Pancreas (tissue), 10 donors: Measurements from ENCODE around the gene AADACL2. TPM values are rescaled to one million over a fixed set of nuclear protein-coding genes. Genes with fewer than 3 reads are reported as not detected.

ENCODE experiments used
- ATAC-seq, 4 donors: fragments of 200-7000 bp; cut with Tn5 transposase; one replicate each; pipeline versions ENCODE4 v1.8.0 to v1.9.1; 2020; ENCODE audit warnings: mild to moderate bottlenecking in 4 of 4, moderate library complexity in 4 of 4
- DNase-seq, 6 donors: peaks; one replicate each; pipeline ENCODE4 v3.0.0-alpha.2; 2020
- FAIRE-seq: peaks from 2 replicates; lab custom pipeline; 2012; peaks lifted over from hg19 to GRCh38; lab: Jason Lieb, UNC
- H3K27ac ChIP-seq, 4 donors: fragments of 200-600 bp; sonication (generic); 1 replicate in 3 of 4; 2 replicates in 1 of 4; pipeline versions ENCODE4 v1.5.0 to v1.8.0; 2020
- H3K27me3 ChIP-seq, 4 donors: fragments of 200-600 bp; one replicate each; pipeline ENCODE4 v1.8.0; 2021
- H3K36me3 ChIP-seq, 3 donors: fragments of 200-600 bp; sonication (generic) in 1 of 3; one replicate each; pipeline versions ENCODE4 v1.5.0 to v1.8.0; 2020 to 2021
- H3K4me1 ChIP-seq, 3 donors: fragments of 200-600 bp; one replicate each; pipeline ENCODE4 v1.8.0; 2021
- H3K4me3 ChIP-seq, 4 donors: fragments of 200-600 bp; sonication (generic) in 2 of 4; one replicate each; pipeline versions ENCODE4 v1.5.0 to v1.8.0; 2020 to 2021
- H3K9me3 ChIP-seq, 4 donors: fragments of 200-600 bp; one replicate each; pipeline ENCODE4 v1.8.0; 2021
- WGBS, 2 donors: extraction: QIAGEN DNeasy Blood & Tissue Kit; methylation state at CpG; one replicate each; pipeline ENCODE4 v1.1.7; 2013; 5-methylcytosine and 5-hydroxymethylcytosine counted together
- intact Hi-C, 3 donors: fragments of 100-400 bp; cut with DNase I; formaldehyde crosslinking; loops; one replicate each; pipeline versions ENCODE4 v1.11.1 to v1.14.2; 2022
- polyA plus RNA-seq, 2 donors: library from polyadenylated mRNA; stranded (reverse); fragments of 200-250 nt; gene quantifications; one replicate each; pipeline ENCODE4 v1.2.3, GENCODE V29; 2013
- total RNA-seq, 6 donors: library from RNA; stranded (reverse); fragmentation: NEBNext Ultra II Directional in 4 of 6; extraction: Animal tissue kit (Norgen Biotek cat#: 25700) in 4 of 6; gene quantifications; one replicate each; pipeline versions ENCODE4 v1.2.1 to v1.2.4, GENCODE V29; 2021 to 2023
- TF ChIP-seq, protein P1 (sequence below), 4 donors: fragments of 200-600 bp; sonication (generic) in 3 of 4; IDR thresholded peaks; one replicate each; pipeline versions ENCODE4 v1.5.0 to v1.8.0; 2021; ENCODE audit warnings: antibody characterized with exemption in 4 of 4
- donor health status: healthy with polysubstance abuse.
- donor health status: DM: no; HTN: no; CAD: no; lungs with moderate emphysema.
- donor health status: DM: no; HTN: no; CAD: no.
- donor health status: control.
- donor health status: control.
- donor health status: Bipolar disorder and iron deficiency.
- donor health status: DM: yes; HTN: yes; CAD: no.
- donor health status: DM: no; HTN: no; CAD: no.
- donor health status: DM: no; HTN: no; CAD: no.
- donor health status: DM: yes; HTN: yes; CAD: no.

Gene AADACL2
- total and polyA plus RNA-seq, 8 donors, result not detected

DNA sequence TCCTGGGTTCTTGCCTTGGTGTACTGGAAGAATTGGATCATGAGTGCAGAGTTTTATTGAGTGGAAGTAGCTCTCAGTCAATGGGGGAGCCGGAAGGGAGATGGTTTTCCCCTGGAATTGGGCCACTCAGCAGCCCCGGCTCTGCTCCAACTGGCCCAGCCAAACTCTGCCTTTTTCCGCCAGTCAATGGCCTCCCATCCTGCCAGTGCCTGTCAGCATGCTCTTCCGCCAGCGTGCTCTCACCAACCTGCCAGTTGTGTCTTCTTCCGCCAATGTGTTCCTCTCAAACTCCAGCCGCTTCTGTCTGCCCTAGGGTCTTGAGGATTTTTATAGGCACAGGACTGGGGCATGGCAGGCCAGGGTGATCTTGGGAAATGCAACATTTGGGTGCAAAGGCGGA is 12.4 kb upstream of the AADACL2 start:
- Histone ChIP-seq H3K4me1 (no peaks in the 10 kb centered on the region), H3K36me3 (no peaks in the 10 kb centered on the region), H3K9me3 (no peaks in the 10 kb centered on the region), H3K27me3 (no peaks in the 10 kb centered on the region), H3K27ac (no peak overlapping the region), H3K4me3 (no peak overlapping the region)
- DNase-seq (no peak), ATAC-seq (no peak), FAIRE-seq (no peak)
- WGBS, 2 donors, result 93 to 97% methylated on average over 8 of the region's 8 CpGs
- intact Hi-C loops, result no loop called here
- TF ChIP-seq, protein P1, sequence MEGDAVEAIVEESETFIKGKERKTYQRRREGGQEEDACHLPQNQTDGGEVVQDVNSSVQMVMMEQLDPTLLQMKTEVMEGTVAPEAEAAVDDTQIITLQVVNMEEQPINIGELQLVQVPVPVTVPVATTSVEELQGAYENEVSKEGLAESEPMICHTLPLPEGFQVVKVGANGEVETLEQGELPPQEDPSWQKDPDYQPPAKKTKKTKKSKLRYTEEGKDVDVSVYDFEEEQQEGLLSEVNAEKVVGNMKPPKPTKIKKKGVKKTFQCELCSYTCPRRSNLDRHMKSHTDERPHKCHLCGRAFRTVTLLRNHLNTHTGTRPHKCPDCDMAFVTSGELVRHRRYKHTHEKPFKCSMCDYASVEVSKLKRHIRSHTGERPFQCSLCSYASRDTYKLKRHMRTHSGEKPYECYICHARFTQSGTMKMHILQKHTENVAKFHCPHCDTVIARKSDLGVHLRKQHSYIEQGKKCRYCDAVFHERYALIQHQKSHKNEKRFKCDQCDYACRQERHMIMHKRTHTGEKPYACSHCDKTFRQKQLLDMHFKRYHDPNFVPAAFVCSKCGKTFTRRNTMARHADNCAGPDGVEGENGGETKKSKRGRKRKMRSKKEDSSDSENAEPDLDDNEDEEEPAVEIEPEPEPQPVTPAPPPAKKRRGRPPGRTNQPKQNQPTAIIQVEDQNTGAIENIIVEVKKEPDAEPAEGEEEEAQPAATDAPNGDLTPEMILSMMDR (IDR thresholded peaks at IDR 0.05), result no peak

DNA sequence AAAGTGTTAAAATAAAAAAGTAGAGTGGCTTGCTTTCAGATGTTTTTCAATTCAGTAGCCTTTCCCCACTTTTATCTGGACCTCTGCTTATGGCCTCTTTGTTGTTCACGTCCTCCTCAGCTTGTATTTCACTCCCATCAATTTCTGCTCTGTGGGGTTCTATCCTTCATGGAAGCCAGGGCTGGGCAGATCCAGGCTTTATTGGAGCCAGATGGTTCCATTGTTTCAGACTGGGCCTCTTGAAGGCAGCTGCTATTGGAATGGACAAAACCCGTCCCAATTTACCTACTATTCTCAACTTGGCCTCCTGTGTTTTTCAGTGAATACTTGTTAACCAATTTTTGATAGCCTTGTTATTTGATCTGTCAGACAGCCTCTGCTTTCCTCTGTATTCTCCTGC is 10.9 kb upstream of the AADACL2 start:
- 78 to 87% methylated on average over 2 of the region's 2 CpGs for WGBS, 2 donors
- Histone ChIP-seq H3K27ac (no peak overlapping the region), H3K27me3 (no peaks in the 10 kb centered on the region), H3K36me3 (no peaks in the 10 kb centered on the region), H3K4me3 (no peak overlapping the region), H3K4me1 (no peaks in the 10 kb centered on the region), H3K9me3 (no peaks in the 10 kb centered on the region)
- DNase-seq (no peak), FAIRE-seq (no peak), ATAC-seq (no peak)
- intact Hi-C loops, result no loop called here
- TF ChIP-seq, protein P1 (IDR thresholded peaks at IDR 0.05), result no peak

DNA sequence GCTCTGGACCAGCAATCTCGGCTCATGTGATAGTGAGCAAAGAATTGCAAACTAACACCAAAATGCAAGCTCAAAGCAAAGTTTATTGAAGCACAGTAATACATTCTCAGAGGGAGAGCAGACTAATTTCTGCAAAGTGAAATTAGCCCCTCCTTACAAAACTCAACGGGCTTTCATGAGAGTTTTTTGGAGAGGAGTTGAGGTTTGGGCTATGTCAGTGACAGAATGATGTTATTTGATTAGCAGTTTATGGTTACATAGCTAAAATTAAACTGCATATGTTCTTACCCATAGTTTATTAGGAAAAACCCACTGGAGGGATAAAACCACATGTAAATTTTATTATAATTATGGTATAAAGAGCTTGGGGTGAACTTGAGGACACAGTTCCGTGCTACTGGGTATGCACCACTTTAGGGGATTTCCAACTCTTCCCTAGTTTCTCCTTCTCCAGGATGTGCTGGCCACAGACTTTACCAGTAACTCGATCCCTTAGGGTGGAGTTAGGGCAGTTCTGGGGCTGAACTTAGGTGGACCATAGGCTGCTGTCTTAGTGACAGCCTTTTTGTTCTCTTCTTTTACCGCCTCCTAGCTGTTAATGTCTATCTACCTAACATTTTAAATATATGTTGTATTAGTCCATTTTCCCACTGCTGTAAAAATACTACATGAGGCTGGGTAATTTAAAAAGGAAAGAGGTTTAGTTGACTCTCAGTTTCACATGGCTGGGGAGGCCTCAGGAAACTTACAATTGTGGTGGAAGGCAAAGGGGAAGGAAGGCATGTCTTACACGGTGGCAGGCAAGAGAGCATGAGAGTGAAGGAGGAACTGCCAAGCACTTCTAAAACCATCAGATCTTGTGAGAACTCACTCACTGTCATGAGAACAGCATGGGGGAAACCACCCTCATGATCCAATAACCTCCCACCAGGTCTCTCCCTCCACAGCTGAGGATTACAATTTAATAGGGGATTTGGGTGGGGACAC is 8.9 kb upstream of the AADACL2 start:
- no peaks in the 10 kb centered on the region for H3K9me3 ChIP-seq
- TF ChIP-seq, protein P1 (IDR thresholded peaks at IDR 0.05), result no peak
- ATAC-seq (no peak), DNase-seq (no peak), FAIRE-seq (no peak)
- no peaks in the 10 kb centered on the region for H3K4me1 ChIP-seq
- 82 to 89% methylated on average over 6 of the region's 6 CpGs for WGBS, 2 donors
- no peak overlapping the region for H3K4me3 ChIP-seq
- H3K27me3 ChIP-seq, result no peaks in the 10 kb centered on the region
- intact Hi-C loops, result no loop called here
- H3K27ac ChIP-seq, result no peak overlapping the region
- no peaks in the 10 kb centered on the region for H3K36me3 ChIP-seq

DNA sequence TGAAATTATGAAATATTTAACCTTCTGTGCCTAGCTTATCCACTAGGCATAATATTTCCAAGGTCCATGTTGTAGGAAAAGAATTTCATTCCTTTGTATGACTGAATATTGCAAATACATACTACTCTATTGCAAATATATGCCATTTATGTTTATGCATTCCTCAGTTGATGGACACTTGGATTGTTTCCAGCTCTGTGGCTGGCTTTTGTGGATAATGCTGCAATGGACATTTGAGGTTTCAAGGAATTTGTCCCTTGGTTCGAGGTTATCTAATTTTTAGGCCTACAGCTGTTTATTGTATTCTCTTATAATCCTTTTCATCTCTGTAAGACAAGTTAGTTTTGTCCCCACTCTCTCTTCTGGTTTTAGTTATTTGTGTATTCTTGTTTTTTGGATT is 7.7 kb upstream of the AADACL2 start:
- WGBS, 2 donors, result 59 to 73% methylated on average over 1 of the region's 1 CpG
- FAIRE-seq (no peak), DNase-seq (no peak), ATAC-seq (no peak)
- TF ChIP-seq, protein P1 (IDR thresholded peaks at IDR 0.05), result no peak
- Histone ChIP-seq H3K4me3 (no peak overlapping the region), H3K27ac (no peak overlapping the region), H3K36me3 (no peaks in the 10 kb centered on the region), H3K4me1 (no peaks in the 10 kb centered on the region), H3K9me3 (no peaks in the 10 kb centered on the region), H3K27me3 (no peaks in the 10 kb centered on the region)
- intact Hi-C loops, result no loop called here

DNA sequence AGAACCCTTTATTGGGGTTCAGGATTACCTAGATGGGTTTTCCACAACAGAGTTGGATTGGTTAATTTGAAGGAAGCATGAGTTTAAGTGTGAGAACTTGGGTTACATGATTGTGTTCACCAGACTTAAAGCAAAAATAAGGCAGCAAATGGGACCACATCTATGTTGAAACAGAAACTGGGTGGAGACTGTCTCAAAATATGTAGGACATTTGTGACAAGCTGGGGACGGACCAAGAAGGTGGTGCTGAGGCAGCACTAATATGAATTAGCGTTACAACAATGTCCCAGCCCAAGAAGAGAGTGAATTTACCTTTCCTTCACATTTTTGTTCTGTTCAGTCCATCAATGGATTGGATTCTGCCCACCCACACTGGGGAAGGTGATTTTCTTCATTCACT is 866 bp upstream of the AADACL2 start:
- WGBS, 2 donors, result 87 to 90% methylated on average over 2 of the region's 2 CpGs
- Histone ChIP-seq H3K27ac (no peak overlapping the region), H3K27me3 (no peaks in the 10 kb centered on the region), H3K36me3 (no peaks in the 10 kb centered on the region), H3K9me3 (no peaks in the 10 kb centered on the region), H3K4me3 (no peak overlapping the region), H3K4me1 (no peaks in the 10 kb centered on the region)
- no peak for DNase-seq
- intact Hi-C loops, result no loop called here
- TF ChIP-seq, protein P1 (IDR thresholded peaks at IDR 0.05), result no peak
- FAIRE-seq, result no peak
- no peak for ATAC-seq
